Measurements from ENCODE around the gene MICAL2.

The MICAL2 gene

GRCh38 chr11:12105471-12105870, 4.9 kb upstream of the MICAL2 start:
- H3K27me3 Mint-ChIP-seq = peaks cover 2% of the 10 kb centered on the region
- peaks cover 12% of the 10 kb centered on the region for H3K4me1 Mint-ChIP-seq
- H3K4me3 Mint-ChIP-seq = no peak overlapping the region
- H3K27ac Mint-ChIP-seq = no peak overlapping the region
- no peaks in the 10 kb centered on the region for H3K36me3 Mint-ChIP-seq
- no peaks in the 10 kb centered on the region for H3K9me3 Mint-ChIP-seq

- peaks cover 12% of the 10 kb centered on the region for H3K4me1 Mint-ChIP-seq
- H3K27ac Mint-ChIP-seq = no peak overlapping the region
- no peaks in the 10 kb centered on the region for H3K9me3 Mint-ChIP-seq
- H3K36me3 Mint-ChIP-seq = no peaks in the 10 kb centered on the region
- peaks cover 2% of the 10 kb centered on the region for H3K27me3 Mint-ChIP-seq
- H3K4me3 Mint-ChIP-seq = no peak overlapping the region
Observed at GRCh38 chr11:12106101-12106500, 4.3 kb upstream of the MICAL2 start.

- H3K36me3 Mint-ChIP-seq = no peaks in the 10 kb centered on the region
- no peak overlapping the region for H3K4me3 Mint-ChIP-seq
- H3K27me3 Mint-ChIP-seq = peaks cover 2% of the 10 kb centered on the region
- no peak overlapping the region for H3K27ac Mint-ChIP-seq
- no peaks in the 10 kb centered on the region for H3K9me3 Mint-ChIP-seq
- peaks cover 12% of the 10 kb centered on the region for H3K4me1 Mint-ChIP-seq
Observed at GRCh38 chr11:12106501-12106900, 3.9 kb upstream of the MICAL2 start.

GRCh38 chr11:12108875-12109453, 1.4 kb upstream of the MICAL2 start:
- Mint-ChIP-seq H3K4me3 (peak overlapping the region; percentile 34), H3K27ac (peak overlapping the region; percentile 63), H3K27me3 (no peaks in the 10 kb centered on the region), H3K9me3 (no peaks in the 10 kb centered on the region), H3K36me3 (no peaks in the 10 kb centered on the region), H3K4me1 (peaks cover 16% of the 10 kb centered on the region)

- Mint-ChIP-seq H3K9me3 (no peaks in the 10 kb centered on the region), H3K4me1 (peaks cover 16% of the 10 kb centered on the region), H3K4me3 (peak overlapping the region; percentile 73), H3K36me3 (no peaks in the 10 kb centered on the region), H3K27ac (no peak overlapping the region), H3K27me3 (no peaks in the 10 kb centered on the region)
Observed at GRCh38 chr11:12109591-12110196, 696 bp upstream of the MICAL2 start.

- Mint-ChIP-seq H3K4me3 (peak overlapping the region; percentile 80), H3K9me3 (no peaks in the 10 kb centered on the region), H3K27ac (no peak overlapping the region), H3K36me3 (no peaks in the 10 kb centered on the region), H3K4me1 (peaks cover 16% of the 10 kb centered on the region), H3K27me3 (no peaks in the 10 kb centered on the region)
Observed at GRCh38 chr11:12110714-12111548, 541 bp downstream of the MICAL2 start.

GRCh38 chr11:12111549-12112520, 1.4 kb downstream of the MICAL2 start:
- H3K4me3 Mint-ChIP-seq = peak overlapping the region; percentile 79
- H3K27ac Mint-ChIP-seq = peak overlapping the region; percentile 46
- peaks cover 16% of the 10 kb centered on the region for H3K4me1 Mint-ChIP-seq
- H3K36me3 Mint-ChIP-seq = no peaks in the 10 kb centered on the region
- H3K9me3 Mint-ChIP-seq = no peaks in the 10 kb centered on the region
- no peaks in the 10 kb centered on the region for H3K27me3 Mint-ChIP-seq

- H3K9me3 Mint-ChIP-seq = no peaks in the 10 kb centered on the region
- no peaks in the 10 kb centered on the region for H3K36me3 Mint-ChIP-seq
- no peaks in the 10 kb centered on the region for H3K27me3 Mint-ChIP-seq
- H3K4me3 Mint-ChIP-seq = peak overlapping the region; percentile 3
- H3K27ac Mint-ChIP-seq = no peak overlapping the region
- peaks cover 16% of the 10 kb centered on the region for H3K4me1 Mint-ChIP-seq
Observed at GRCh38 chr11:12112750-12113149, 2.4 kb downstream of the MICAL2 start.

GRCh38 chr11:12113294-12113693, 2.9 kb downstream of the MICAL2 start:
- no peaks in the 10 kb centered on the region for H3K36me3 Mint-ChIP-seq
- no peaks in the 10 kb centered on the region for H3K9me3 Mint-ChIP-seq
- H3K27me3 Mint-ChIP-seq = no peaks in the 10 kb centered on the region
- peaks cover 16% of the 10 kb centered on the region for H3K4me1 Mint-ChIP-seq
- no peak overlapping the region for H3K4me3 Mint-ChIP-seq
- no peak overlapping the region for H3K27ac Mint-ChIP-seq

- Mint-ChIP-seq H3K4me1 (peaks cover 10% of the 10 kb centered on the region), H3K36me3 (no peaks in the 10 kb centered on the region)
Observed at GRCh38 chr11:12114193-12115033, 4.0 kb downstream of the MICAL2 start.

GRCh38 chr11:12116425-12117032, 6.1 kb downstream of the MICAL2 start:
- no peaks in the 10 kb centered on the region for H3K9me3 Mint-ChIP-seq
- H3K4me1 Mint-ChIP-seq = peaks cover 3% of the 10 kb centered on the region
- no peaks in the 10 kb centered on the region for H3K27me3 Mint-ChIP-seq
- H3K36me3 Mint-ChIP-seq = no peaks in the 10 kb centered on the region
- H3K27ac Mint-ChIP-seq = no peak overlapping the region
- H3K4me3 Mint-ChIP-seq = no peak overlapping the region

More at GRCh38 chr11:12114193-12115033, 4.0 kb downstream of the MICAL2 start:
- Mint-ChIP-seq H3K27me3 (no peaks in the 10 kb centered on the region), H3K27ac (no peak overlapping the region), H3K4me3 (no peak overlapping the region), H3K9me3 (no peaks in the 10 kb centered on the region)

GRCh38 chr11:12117200-12117599, 6.8 kb downstream of the MICAL2 start:
- Mint-ChIP-seq H3K36me3 (no peaks in the 10 kb centered on the region), H3K9me3 (no peaks in the 10 kb centered on the region), H3K27me3 (no peaks in the 10 kb centered on the region), H3K27ac (no peak overlapping the region), H3K4me3 (no peak overlapping the region), H3K4me1 (no peaks in the 10 kb centered on the region)

GRCh38 chr11:12117611-12118010, 7.2 kb downstream of the MICAL2 start:
- H3K27me3 Mint-ChIP-seq = no peaks in the 10 kb centered on the region
- no peaks in the 10 kb centered on the region for H3K36me3 Mint-ChIP-seq
- no peaks in the 10 kb centered on the region for H3K4me1 Mint-ChIP-seq
- no peak overlapping the region for H3K27ac Mint-ChIP-seq
- no peak overlapping the region for H3K4me3 Mint-ChIP-seq
- H3K9me3 Mint-ChIP-seq = no peaks in the 10 kb centered on the region

GRCh38 chr11:12118949-12119348, 8.6 kb downstream of the MICAL2 start:
- no peaks in the 10 kb centered on the region for H3K9me3 Mint-ChIP-seq
- no peaks in the 10 kb centered on the region for H3K36me3 Mint-ChIP-seq
- H3K4me1 Mint-ChIP-seq = no peaks in the 10 kb centered on the region
- H3K27me3 Mint-ChIP-seq = no peaks in the 10 kb centered on the region
- no peak overlapping the region for H3K27ac Mint-ChIP-seq
- no peak overlapping the region for H3K4me3 Mint-ChIP-seq

Data from activated naive CD4-positive, alpha-beta T cell treated with anti-CD3 and anti-CD28 coated beads, Interleukin-2, amount 50 U/mL, for 24 hours (primary cell).